Heart left ventricle (tissue), 16 donors: Measurements from ENCODE around the gene CLK3. TPM values are rescaled to one million over a fixed set of nuclear protein-coding genes. Genes with fewer than 3 reads are reported as not detected.

ENCODE experiments used
- ATAC-seq, 4 donors: fragments of 200-7000 bp; cut with Tn5 transposase; one replicate each; pipeline ENCODE4 v1.9.1; 2020 to 2022; ENCODE audit warnings: moderate library complexity in 4 of 4, mild to moderate bottlenecking in 3 of 4, moderate number of reproducible peaks in 1 of 4
- DNase-seq, 5 donors: peaks; one replicate each; pipeline ENCODE4 v3.0.0-alpha.2; 2020
- H3K27ac ChIP-seq, 12 donors: fragments of 200-600 bp; sonication (generic) in 4 of 12; one replicate each; pipeline versions ENCODE4 v1.5.0 to v1.8.0; 2016 to 2022; ENCODE audit warnings: mild to moderate bottlenecking in 2 of 12
- H3K27me3 ChIP-seq, 9 donors: fragments of 200-600 bp; sonication (generic) in 2 of 9; one replicate each; pipeline versions ENCODE4 v1.5.1 to v1.8.0; 2016 to 2022; ENCODE audit warnings: mild to moderate bottlenecking in 3 of 9
- H3K36me3 ChIP-seq, 9 donors: fragments of 200-600 bp; sonication (generic) in 2 of 9; one replicate each; pipeline versions ENCODE4 v1.5.0 to v1.8.0; 2018 to 2022; ENCODE audit warnings: mild to moderate bottlenecking in 2 of 9
- H3K4me1 ChIP-seq, 12 donors: fragments of 200-600 bp; sonication (generic) in 4 of 12; one replicate each; pipeline versions ENCODE4 v1.5.0 to v1.8.0; 2016 to 2022; ENCODE audit warnings: mild to moderate bottlenecking in 3 of 12
- H3K4me3 ChIP-seq, 12 donors: fragments of 200-600 bp; sonication (generic) in 4 of 12; one replicate each; pipeline versions ENCODE4 v1.5.0 to v1.8.0; 2017 to 2022; ENCODE audit warnings: mild to moderate bottlenecking in 9 of 12, moderate library complexity in 4 of 12
- H3K9me3 ChIP-seq, 12 donors: fragments of 200-600 bp; sonication (generic) in 4 of 12; one replicate each; pipeline versions ENCODE4 v1.5.0 to v1.8.0; 2016 to 2022; ENCODE audit warnings: mild to moderate bottlenecking in 1 of 12
- CTCF ChIP-seq, 12 donors: fragments of 200-600 bp; sonication (generic) in 4 of 12; IDR thresholded peaks; one replicate each; pipeline versions ENCODE4 v1.5.0 to v1.8.0; 2018 to 2022; ENCODE audit warnings: antibody characterized with exemption in 12 of 12, mild to moderate bottlenecking in 5 of 12
- POLR2A ChIP-seq, 2 donors: fragments of 450-650 bp; IDR thresholded peaks; one replicate each; pipeline ENCODE4 v1.6.1; 2017; ENCODE audit warnings: antibody characterized with exemption in 2 of 2, mild to moderate bottlenecking in 2 of 2, moderate library complexity in 2 of 2
- WGBS, 4 donors: extraction: QIAGEN DNeasy Blood & Tissue Kit in 2 of 4; methylation state at CpG; one replicate each; pipeline versions ENCODE4 v1.1.5 to v1.1.7; 2013 to 2018; 5-methylcytosine and 5-hydroxymethylcytosine counted together
- intact Hi-C, 10 donors: fragments of 100-400 bp; cut with DNase I; formaldehyde crosslinking; loops; one replicate each; pipeline versions ENCODE4 v1.11.1 to v1.14.2; 2022
- polyA plus RNA-seq, 2 donors: library from polyadenylated mRNA; stranded (reverse); fragments of 200-250 nt; gene quantifications; one replicate each; pipeline ENCODE4 v1.2.3, GENCODE V29; 2013
- total RNA-seq, 9 donors: library from RNA; depleted of rRNA in 2 of 9; stranded (reverse); fragments of >200 nt in 2 of 9; fragmentation: NEBNext Ultra II Directional in 3 of 9; extraction: Animal tissue kit (Norgen Biotek cat#: 25700) in 3 of 9; gene quantifications; one replicate each; pipeline versions ENCODE4 v1.1.0 to v1.2.4, GENCODE V29; 2016 to 2023
- donor health status: ischemic (EF 13 %, LVEDD 7.1; RV severe dilation, severe dysfunction).
- donor health status: healthy with polysubstance abuse.
- donor health status: DM: no; HTN: yes; CAD: no.
- donor health status: DM: no; HTN: no; CAD: no.
- donor health status: ischemic (EF 25% LVEDD 6.9; RV normal size, moderate dysfunction).
- donor health status: ischemic (EF 25% LVEDD 5.7; RV mildly dilated, moderate dysfunction).
- donor health status: healthy.
- donor health status: DM: yes; HTN: yes; CAD: no.
- donor health status: ischemic (EF 35%, LVEDD 5.7; RV mildly dilated, moderate dysfunction).
- donor health status: nonischemic (EF 11% LVEDD 7.7; RV severe dilation, severe dysfunction).
- donor health status: DM: yes; HTN: yes; CAD: no.
- donor health status: PGD.
- donor health status: ischemic (EF 29% LVEDD 5.4; RV normal size, mild dysfunction).
- donor health status: nonischemic (EF 23%, LVEDD 6.1; RV moderate dilation, normal function).

CLK3 gene
- total and polyA plus RNA-seq, 11 donors: 31.0 to 75.9 (median 48.5) TPM

- Histone ChIP-seq H3K4me1 (peaks cover 3 to 39% (median 20%) of the 10 kb centered on the region in 12 donors), H3K4me3 (peak overlapping the region; percentile 45 to 81 (median 68)), H3K27ac (peak overlapping the region; percentile 65 to 93 (median 90)), H3K36me3 (peaks cover 0 to 7% (median 0%) of the 10 kb centered on the region in 9 donors), H3K27me3 (no peaks in the 10 kb centered on the region), H3K9me3 (no peaks in the 10 kb centered on the region)
- peak in 1 of 5 donors; percentile 22 for DNase-seq
- TF ChIP-seq CTCF (IDR thresholded peaks at IDR 0.05) (no peak), POLR2A (IDR thresholded peaks at IDR 0.05) (no peak)
- peak in 1 of 4 donors; percentile 9 for ATAC-seq
- 55 to 72% (median 60%) methylated on average over 15 of the region's 15 CpGs for WGBS, 4 donors
- intact Hi-C loops: loop anchor here in 3 of 10 donors (2.0 to 5.0 kb wide), 3 partner anchors 16 to 58 kb away; partner anchors contain the start of genes CLK3 (in 3 of the 3) and ARID3B (in 2 of the 3)
Measured at GRCh38 chr15:74599156-74599555, 16.5 kb upstream of the CLK3 start.

- H3K36me3 ChIP-seq: no peaks in the 10 kb centered on the region
- peak in 2 of 5 donors; percentile 15 to 55 for DNase-seq
- ATAC-seq: no peak
- H3K9me3 ChIP-seq: no peaks in the 10 kb centered on the region
- peaks cover 3 to 34% (median 15%) of the 10 kb centered on the region in 12 donors for H3K4me1 ChIP-seq
- intact Hi-C loops: no loop called here
- no peak overlapping the region for H3K4me3 ChIP-seq
- H3K27ac ChIP-seq: no peak overlapping the region
- 90 to 96% (median 93%) methylated on average over 13 of the region's 13 CpGs for WGBS, 4 donors
- H3K27me3 ChIP-seq: no peaks in the 10 kb centered on the region
- TF ChIP-seq POLR2A (IDR thresholded peaks at IDR 0.05): no peak
Measured at GRCh38 chr15:74603026-74603788, 12.4 kb upstream of the CLK3 start.

DNA sequence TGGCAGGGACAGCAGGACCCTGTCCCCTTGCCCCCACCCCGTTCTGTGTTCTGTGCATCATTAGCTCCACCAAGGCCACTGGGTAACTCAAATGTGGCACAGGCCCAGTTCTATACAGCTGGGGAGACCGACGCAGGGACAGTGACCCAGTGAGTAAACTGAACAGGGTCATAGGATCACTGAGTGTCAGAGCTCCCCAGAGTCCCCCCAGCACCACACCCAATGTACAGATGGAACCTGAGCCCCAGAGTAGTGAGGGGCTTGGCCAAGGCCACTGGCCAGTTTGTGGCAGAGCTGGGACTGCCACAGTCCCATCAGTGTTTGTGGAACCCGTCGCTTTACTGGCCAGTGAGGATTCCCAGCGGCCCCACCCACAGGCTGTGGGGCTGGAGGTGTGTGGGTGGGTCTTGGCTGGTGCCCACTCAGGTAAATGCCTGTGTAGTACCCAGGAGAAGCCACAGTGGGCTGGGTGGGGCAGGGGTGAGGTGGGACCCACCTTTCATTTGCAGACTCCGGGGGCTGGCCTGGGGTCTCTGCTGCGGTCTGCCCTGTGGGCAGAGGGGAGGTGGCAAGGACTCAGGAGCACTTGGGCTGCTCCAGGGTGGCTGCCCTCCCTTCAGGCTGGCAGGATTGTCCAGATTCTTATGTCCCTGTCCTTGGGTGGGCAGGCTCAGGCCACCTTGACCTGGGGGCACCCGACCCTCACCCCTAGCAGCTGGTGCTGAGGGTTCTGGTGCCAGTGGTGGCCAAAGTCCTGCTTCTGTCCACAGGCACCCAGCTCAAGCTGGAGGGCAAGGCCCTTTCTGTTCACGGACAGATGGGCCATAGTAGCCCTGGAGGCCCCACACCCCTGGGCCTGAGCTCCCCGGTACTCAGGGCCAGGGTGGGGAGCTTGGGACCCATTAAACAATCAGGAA is 11.6 kb upstream of the CLK3 start:
- H3K9me3 ChIP-seq: no peaks in the 10 kb centered on the region
- H3K36me3 ChIP-seq: no peaks in the 10 kb centered on the region
- H3K27me3 ChIP-seq: no peaks in the 10 kb centered on the region
- peaks cover 3 to 29% (median 12%) of the 10 kb centered on the region in 12 donors for H3K4me1 ChIP-seq
- H3K27ac ChIP-seq: no peak overlapping the region
- TF ChIP-seq POLR2A (IDR thresholded peaks at IDR 0.05) (no peak), CTCF (IDR thresholded peaks at IDR 0.05) (no peak)
- 87 to 93% (median 91%) methylated on average over 6 to 11 of the region's 11 CpGs for WGBS, 4 donors
- intact Hi-C loops: no loop called here
- ATAC-seq (no peak), DNase-seq (peak in 1 of 5 donors; percentile 18)
- H3K4me3 ChIP-seq: no peak overlapping the region

DNA sequence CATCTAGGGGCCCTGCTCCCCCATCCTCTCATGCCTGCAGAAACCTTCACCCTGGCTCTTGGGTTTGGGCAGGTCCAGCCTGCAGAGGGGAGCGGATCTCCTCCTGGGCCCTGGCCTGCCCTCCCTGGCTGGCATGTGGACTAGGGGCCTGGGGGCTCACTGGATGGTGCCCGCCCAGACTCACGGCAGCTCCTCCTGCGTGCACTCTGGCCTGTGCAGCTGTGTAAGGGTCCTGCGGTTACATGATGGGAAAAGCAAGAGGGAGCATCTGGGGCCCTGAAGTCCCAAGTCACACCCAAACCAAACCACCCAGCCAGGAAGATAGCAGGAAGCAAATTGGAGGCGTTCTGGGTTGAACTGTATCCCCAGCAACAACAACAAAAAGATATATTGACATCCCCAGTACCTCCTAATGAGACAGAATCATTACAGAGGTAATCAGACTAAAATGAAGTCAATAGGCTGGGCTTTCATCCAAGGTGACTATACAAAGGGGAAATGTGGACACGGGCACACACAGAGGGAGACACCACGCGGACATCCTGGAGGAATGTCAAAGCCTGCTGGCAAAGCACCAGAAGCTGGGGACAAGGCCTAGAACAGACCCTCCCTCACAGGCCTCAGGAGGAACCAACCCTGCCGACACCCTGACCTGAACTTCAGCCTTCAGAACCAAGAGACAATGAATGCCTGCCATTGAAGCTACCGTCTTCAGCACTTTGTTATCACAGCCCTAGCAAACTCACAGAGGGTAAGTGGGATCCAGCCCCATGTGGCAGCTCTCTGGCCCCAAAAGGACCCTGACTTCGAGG is 10.4 kb upstream of the CLK3 start:
- no peaks in the 10 kb centered on the region for H3K27me3 ChIP-seq
- H3K4me3 ChIP-seq: no peak overlapping the region
- H3K36me3 ChIP-seq: no peaks in the 10 kb centered on the region
- DNase-seq (no peak), ATAC-seq (no peak)
- intact Hi-C loops: no loop called here
- no peak overlapping the region for H3K27ac ChIP-seq
- no peaks in the 10 kb centered on the region for H3K9me3 ChIP-seq
- no peak for TF ChIP-seq POLR2A (IDR thresholded peaks at IDR 0.05)
- peaks cover 0 to 27% (median 8%) of the 10 kb centered on the region in 12 donors for H3K4me1 ChIP-seq
- WGBS, 4 donors: 69 to 74% (median 71%) methylated on average over 11 to 12 of the region's 12 CpGs
